Endothelial cell of umbilical vein (primary cell): Measurements from ENCODE around the gene DIP2B. TPM values are rescaled to one million over a fixed set of nuclear protein-coding genes. Genes with fewer than 3 reads are reported as not detected.

Source experiments
- BruUV-seq: library from RNA; stranded (reverse); fragments of 400-500 nt; replicated peaks from 2 replicates; lab custom pipeline; 2021; lab: Mats Ljungman, UMichigan
- CTCF ChIA-PET: fragments of 300-600, 350-600 bp; sonication (Branson Sonifier 250); formaldehyde crosslinking; loops from one replicate; lab custom pipeline; 2021; ENCODE audit warnings: antibody characterized with exemption, inconsistent platforms; lab: Charles Lee
- POLR2A ChIA-PET: fragments of 300-600, 350-600 bp; sonication (Branson Sonifier 250); formaldehyde crosslinking; loops from one replicate; lab custom pipeline; 2021; ENCODE audit warnings: antibody characterized with exemption, inconsistent platforms; lab: Charles Lee
- DNase-seq: peaks from one replicate; pipeline ENCODE4 v3.0.0-alpha.2; 2011; ENCODE audit warnings: low read depth, low spot score
- FAIRE-seq: peaks from 2 replicates; lab custom pipeline; 2011; peaks lifted over from hg19 to GRCh38; lab: Jason Lieb, UNC
- H2AFZ ChIP-seq: 2 replicates; pipeline ENCODE4 v1.6.0; 2012; ENCODE audit warnings: low read depth, low read length, control low read depth, inconsistent platforms
- H3K27ac ChIP-seq: 2 replicates; pipeline ENCODE4 v1.5.1; 2011; ENCODE audit warnings: low read depth, mild to moderate bottlenecking, control low read depth, low read length, moderate library complexity; ENCODE audit not compliant: insufficient read depth
- H3K27me3 ChIP-seq, 2 experiments: 2 replicates each; pipeline versions ENCODE4 v1.6.0 to v1.6.1; 2011; ENCODE audit warnings: low read length in 2 of 2, mixed read lengths in 1 of 2; ENCODE audit not compliant: control insufficient read depth in 2 of 2, insufficient read depth in 2 of 2
- H3K36me3 ChIP-seq, 2 experiments: 2 replicates in 1 of 2; 3 replicates in 1 of 2; pipeline ENCODE4 v1.5.1; 2011; ENCODE audit warnings: low read length in 2 of 2, mild to moderate bottlenecking in 1 of 2, moderate library complexity in 1 of 2; ENCODE audit not compliant: control insufficient read depth in 2 of 2, insufficient read depth in 2 of 2; ENCODE audit errors: extremely low read depth in 1 of 2
- H3K4me1 ChIP-seq: 3 replicates; pipeline ENCODE4 v1.5.1; 2011; ENCODE audit warnings: mild to moderate bottlenecking, low read length; ENCODE audit not compliant: control insufficient read depth, insufficient read depth; ENCODE audit errors: extremely low read depth
- H3K4me2 ChIP-seq: 2 replicates; pipeline ENCODE4 v1.6.1; 2011; ENCODE audit warnings: low read length, control low read depth, mixed read lengths; ENCODE audit not compliant: insufficient read depth
- H3K4me3 ChIP-seq, 3 experiments: fragments of 200-600 bp in 1 of 3; sonication (generic), shearing (Covaris generic) in 1 of 3; replicated peaks in 1 of 3; 2 replicates each; pipeline ENCODE4 v1.5.1; 2011 to 2016; ENCODE audit warnings: control low read depth in 3 of 3, low read length in 3 of 3, mild to moderate bottlenecking in 2 of 3, inconsistent platforms in 1 of 3, low read depth in 1 of 3, moderate library complexity in 1 of 3; ENCODE audit not compliant: insufficient read depth in 1 of 3
- H3K79me2 ChIP-seq: 2 replicates; pipeline ENCODE4 v1.6.0; 2012; ENCODE audit warnings: low read length, inconsistent platforms; ENCODE audit not compliant: control insufficient read depth, insufficient read depth
- H3K9ac ChIP-seq: replicated peaks from 2 replicates; pipeline ENCODE3; 2011; ENCODE audit warnings: low read length, control low read depth; ENCODE audit not compliant: insufficient read depth; ENCODE audit errors: extremely low read depth
- H3K9me1 ChIP-seq: replicated peaks from 3 replicates; pipeline ENCODE4 v1.6.0; 2011; ENCODE audit warnings: mild to moderate bottlenecking, low read length; ENCODE audit not compliant: control insufficient read depth, insufficient read depth; ENCODE audit errors: extremely low read depth
- H3K9me3 ChIP-seq: replicated peaks from 2 replicates; pipeline ENCODE4 v1.5.1; 2012; ENCODE audit warnings: low read length, inconsistent platforms; ENCODE audit not compliant: control insufficient read depth, insufficient read depth
- H4K20me1 ChIP-seq: replicated peaks from 2 replicates; pipeline ENCODE3; 2011; ENCODE audit warnings: mild to moderate bottlenecking, low read length; ENCODE audit not compliant: control insufficient read depth, insufficient read depth; ENCODE audit errors: extremely low read depth
- CTCF ChIP-seq, 2 donors: IDR thresholded peaks; 1 replicate in 1 of 2; 2 replicates in 1 of 2; pipeline ENCODE4 v1.5.1; 2011; ENCODE audit warnings: low read length in 2 of 2, mild to moderate bottlenecking in 2 of 2, moderate library complexity in 2 of 2, control low read depth in 1 of 2, inconsistent platforms in 1 of 2, low read depth in 1 of 2; ENCODE audit not compliant: insufficient read depth in 1 of 2; ENCODE audit errors: extremely low read depth in 1 of 2
- EZH2 ChIP-seq: IDR thresholded peaks from 2 replicates; pipeline ENCODE4 v1.6.1; 2012; ENCODE audit warnings: borderline replicate concordance, low read depth, mild to moderate bottlenecking, moderate library complexity, low read length, inconsistent platforms; ENCODE audit not compliant: severe bottlenecking
- FOS ChIP-seq: IDR thresholded peaks from 2 replicates; pipeline ENCODE4 v1.6.1; 2011; ENCODE audit warnings: mild to moderate bottlenecking, low read length, moderate library complexity, borderline replicate concordance; ENCODE audit not compliant: insufficient read depth
- GATA2 ChIP-seq: IDR thresholded peaks from 2 replicates; pipeline ENCODE4 v1.7.0; 2011; ENCODE audit warnings: low read depth, mild to moderate bottlenecking, moderate library complexity, mixed read lengths, low read length; ENCODE audit not compliant: insufficient read length, insufficient read depth
- JUN ChIP-seq: IDR thresholded peaks from 2 replicates; pipeline ENCODE4 v1.6.1; 2011; ENCODE audit warnings: borderline replicate concordance, low read depth; ENCODE audit not compliant: insufficient read length, insufficient read depth
- MAX ChIP-seq: IDR thresholded peaks from 2 replicates; pipeline ENCODE4 v1.6.1; 2011; ENCODE audit not compliant: insufficient read depth, insufficient read length
- MYC ChIP-seq: IDR thresholded peaks from one replicate; pipeline ENCODE4 v1.6.1; 2011; ENCODE audit warnings: mild to moderate bottlenecking, low read depth, low read length
- POLR2A ChIP-seq: IDR thresholded peaks from 2 replicates; pipeline ENCODE4 v1.6.1; 2012; ENCODE audit warnings: low read depth, mild to moderate bottlenecking, control low read depth, low read length
- POLR2AphosphoS5 ChIP-seq: IDR thresholded peaks from 2 replicates; pipeline ENCODE4 v1.6.1; 2012; ENCODE audit warnings: low read depth, mild to moderate bottlenecking, control low read depth, low read length, moderate library complexity; ENCODE audit not compliant: insufficient read depth
- dilution Hi-C: fragments of 300-500 bp; cut with MboI; formaldehyde crosslinking; loops from one replicate; pipeline ENCODE4 v1.15.0; 2019; ENCODE audit warnings: low sequenced_read_pairs; ENCODE audit not compliant: extremely low pct_ligation_motif_present
- intact Hi-C: fragments of 100-400 bp; cut with micrococcal nuclease; formaldehyde crosslinking; loops from one replicate; pipeline ENCODE4 v1.10.0; 2022
- polyA plus RNA-seq, 4 experiments: library from polyadenylated mRNA; depleted of rRNA in 3 of 4; stranded (reverse) in 3 of 4; unstranded in 1 of 4; fragments of >200 nt; gene quantifications; 2 replicates each; pipeline versions ENCODE4 v1.2.1 to v1.2.3, GENCODE V29; 2011 to 2012; ENCODE audit warnings: missing spikeins in 1 of 4
- total RNA-seq: library from RNA; stranded (reverse); gene quantifications from 2 replicates; pipeline ENCODE4 v1.2.3, GENCODE V29; 2021

DIP2B gene
- total and polyA plus RNA-seq, 2 donors (not counting 3 experiments of a cell fraction or from before 2014, with no cell fraction given) = 14.5 to 28.0 TPM

GRCh38 chr12:50621399-50622300 is 116.9 kb downstream of the DIP2B start:
- no peak for TF ChIP-seq FOS
- no peak for TF ChIP-seq EZH2
- TF ChIP-seq POLR2AphosphoS5 = no peak
- TF ChIP-seq CTCF (IDR thresholded peaks at IDR 0.05; ENCODE audit: extremely low read depth in 1 of 2, insufficient read depth in 1 of 2, low read depth in 1 of 2, low read length in 2 of 2) = no peak
- TF ChIP-seq POLR2A = no peak
- TF ChIP-seq JUN = no peak
- TF ChIP-seq GATA2 = no peak
- TF ChIP-seq MYC = no peak
- no peak for TF ChIP-seq MAX

More at GRCh38 chr12:50621399-50622300, 116.9 kb downstream of the DIP2B start:
- Histone ChIP-seq H3K9me1 (no peaks in the 10 kb centered on the region), H3K9me3 (no peaks in the 10 kb centered on the region), H4K20me1 (peaks cover 4% of the 10 kb centered on the region), H3K4me1 (peaks cover 28% of the 10 kb centered on the region), H2AFZ (no peak overlapping the region), H3K36me3 (no peaks in the 10 kb centered on the region), H3K4me2 (no peak overlapping the region), H3K27ac (no peak overlapping the region), H3K79me2 (peaks cover 14% of the 10 kb centered on the region), H3K4me3 (no peak overlapping the region), H3K9ac (no peak overlapping the region), H3K27me3 (no peaks in the 10 kb centered on the region)
- dilution Hi-C loops = no loop called here
- FAIRE-seq (no peak), DNase-seq (no peak)
- intact Hi-C loops = no loop called here
- ChIA-PET CTCF (interaction anchor here (1.0 to 4.7 kb wide), 6 partner anchors 17 to 117 kb away, joined by 3 to 27 read pairs (median 6); partner anchors contain the start of gene DIP2B), POLR2A (no interaction called here)
- BruUV-seq = no TSS peak
